NCI-H526 treated with DMSO at 0.1 percent for 48 hours (cell line): ENCODE data around the gene TMEM143.
A peak's percentile ranks its signal among the peaks of the same experiment; 100 is the strongest.
"Not testable (repeated sequence)": the region's sequence is repeated elsewhere in the genome, so short reads cannot be mapped to it uniquely, and the experiment has no call there.

Experiments
- DNase-seq: peaks from one replicate; lab custom pipeline; 2025; lab: John Stamatoyannopoulos, UW

The TMEM143 gene

GRCh38 chr19:48296963-48297734 is 66.6 kb downstream of the TMEM143 start:
- no peak for DNase-seq

DNA sequence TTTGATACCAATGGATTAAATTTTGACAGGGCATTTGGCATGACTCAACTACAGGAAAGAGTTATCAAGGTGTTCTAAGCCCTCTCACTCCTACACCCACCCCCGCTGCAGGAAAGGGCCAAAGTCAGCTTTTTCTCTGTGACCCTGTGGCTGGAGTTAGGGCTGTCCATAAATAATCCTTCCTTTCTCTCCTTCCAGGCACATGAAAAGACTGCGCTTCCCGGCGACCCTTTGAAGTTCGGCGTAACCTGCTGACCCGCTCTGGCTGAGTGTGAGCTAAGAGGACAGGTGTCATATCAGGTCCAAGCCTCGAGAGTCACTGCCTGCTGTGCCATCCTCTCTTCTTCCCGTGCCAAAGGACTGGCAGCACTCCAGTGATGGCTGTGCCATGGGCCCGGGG is 68.3 kb downstream of the TMEM143 start:
- no peak for DNase-seq

DNA sequence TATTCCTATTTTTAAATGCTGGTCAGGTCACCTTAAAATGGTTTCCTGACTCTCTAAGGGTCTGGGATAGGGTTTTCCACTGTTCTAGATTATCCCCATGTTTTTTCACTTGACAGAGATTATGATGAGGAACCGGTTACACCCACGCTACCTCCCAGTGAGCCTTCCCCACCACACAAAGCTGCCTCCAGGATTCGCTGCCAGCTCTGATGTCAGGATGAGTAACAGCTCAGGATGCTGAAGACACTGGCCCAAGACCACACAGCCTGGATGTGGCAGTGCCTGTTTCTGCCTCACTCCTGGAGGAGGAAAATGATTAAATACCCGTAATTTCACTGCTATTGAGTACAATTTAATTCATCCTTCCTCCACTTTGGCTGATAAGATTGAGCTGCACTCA is 70.9 kb downstream of the TMEM143 start:
- no peak for DNase-seq

DNA sequence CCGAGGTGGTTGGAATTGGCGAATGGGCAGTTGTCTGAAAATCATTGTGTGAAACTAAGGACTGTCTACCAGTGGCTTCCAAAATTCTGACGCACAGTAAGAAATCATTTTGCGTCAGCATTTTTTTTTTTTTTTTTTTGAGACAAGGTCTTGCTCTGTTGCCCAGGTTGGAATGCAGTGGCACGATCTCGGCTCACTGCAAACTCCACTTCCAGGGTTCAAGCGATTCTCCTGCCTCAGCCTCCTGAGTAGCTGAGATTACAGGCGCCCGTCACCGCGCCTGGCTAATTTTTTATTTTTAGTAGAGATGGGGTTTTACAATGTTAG is 72.3 kb downstream of the TMEM143 start:
- not testable (repeated sequence) for DNase-seq

DNA sequence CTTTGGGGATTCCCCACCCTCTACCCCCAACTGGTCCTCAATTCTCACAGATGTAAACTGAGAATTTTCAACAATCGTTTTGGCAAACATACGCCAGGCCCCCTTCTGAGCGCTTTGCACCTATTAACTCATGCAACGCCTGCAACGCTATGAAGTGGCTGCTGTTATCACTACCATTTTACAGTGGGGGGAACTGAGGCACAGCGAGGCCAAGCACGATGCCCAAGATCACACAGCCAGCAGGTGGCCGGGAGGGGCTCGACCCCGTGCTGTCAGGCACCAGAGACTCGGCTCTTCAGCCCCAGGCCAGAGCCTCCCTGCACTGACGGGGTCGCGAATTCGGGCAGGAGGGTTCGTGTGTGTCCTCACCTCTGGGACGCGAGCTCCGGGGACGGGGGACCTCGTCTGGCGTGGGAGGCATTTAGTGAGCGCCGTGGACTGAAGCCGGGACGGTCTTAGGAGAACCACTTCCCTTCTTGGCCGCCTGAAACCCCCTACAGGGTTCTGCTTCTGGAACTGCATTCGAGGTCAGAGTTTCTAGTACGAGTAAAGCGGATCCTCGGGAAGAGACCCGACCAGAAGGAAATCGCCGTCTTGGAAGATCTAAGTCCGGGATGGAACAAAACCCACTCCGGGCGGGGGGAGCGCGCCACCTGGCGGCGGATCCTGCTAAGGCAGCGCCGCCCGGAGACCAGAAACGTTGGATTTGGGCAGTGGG is 72.8 kb downstream of the TMEM143 start:
- DNase-seq: peak; percentile 35

DNA sequence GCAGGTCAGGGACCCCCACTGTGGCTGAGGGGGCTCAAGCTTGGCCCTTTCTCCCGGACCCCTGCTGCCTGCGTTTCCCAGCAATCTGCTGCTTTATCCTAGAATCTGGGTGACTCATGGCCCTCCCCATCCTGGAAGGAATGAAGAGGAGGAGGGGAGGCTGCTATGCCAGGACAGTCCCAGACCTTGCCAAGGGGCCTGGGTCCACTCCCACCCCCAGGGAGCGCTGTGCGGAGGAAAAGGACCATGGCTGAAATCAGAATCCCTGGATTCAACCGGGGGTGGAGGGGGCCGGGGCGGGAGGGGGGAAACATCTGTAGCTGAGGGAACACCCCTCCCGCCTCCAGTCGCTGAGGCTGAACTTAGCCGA is 73.4 kb downstream of the TMEM143 start:
- DNase-seq: no peak

- no peak for DNase-seq
Observed at GRCh38 chr19:48287748-48288147, 76.0 kb downstream of the TMEM143 start.

DNA sequence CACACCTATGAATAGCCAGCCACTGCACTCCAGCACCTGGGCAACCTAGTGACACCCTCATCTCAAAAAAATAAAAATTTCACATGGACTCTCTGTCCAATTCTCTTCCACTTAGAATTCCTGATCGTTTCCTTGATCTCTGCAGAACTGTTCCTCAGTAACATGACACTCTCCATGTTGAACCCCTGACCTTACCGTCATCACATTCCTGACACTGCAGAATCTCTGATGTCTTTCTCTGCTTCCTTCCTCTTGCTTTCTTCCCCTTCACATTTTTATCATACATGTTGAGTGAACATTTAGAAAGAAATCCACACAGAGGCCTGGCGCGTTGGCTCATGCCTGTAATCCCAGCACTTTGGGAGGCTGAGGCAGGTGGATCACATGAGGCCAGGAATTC is 78.8 kb downstream of the TMEM143 start:
- DNase-seq: no peak

DNA sequence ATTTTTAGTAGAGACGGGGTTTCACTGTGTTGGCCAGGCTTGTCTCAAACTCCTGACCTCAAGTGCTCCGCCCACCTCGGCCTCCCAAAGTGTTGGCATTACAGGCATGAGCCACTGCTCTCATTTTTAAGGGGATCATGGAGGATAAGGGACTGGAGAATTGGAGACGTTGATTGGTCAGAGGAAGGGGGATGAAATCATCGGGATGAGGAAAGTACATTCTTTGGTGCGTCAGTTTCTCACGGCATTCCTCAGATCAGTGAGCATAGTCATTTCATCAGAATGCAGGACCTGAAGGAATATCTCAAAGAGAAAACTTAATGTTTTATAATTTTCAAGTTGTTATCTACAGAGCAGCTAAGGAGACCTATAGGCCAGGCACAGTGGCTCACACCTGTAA is 79.8 kb downstream of the TMEM143 start:
- no peak for DNase-seq
